Testis (tissue), 3 donors: Measurements from ENCODE around the gene MROH9. TPM values are rescaled to one million over a fixed set of nuclear protein-coding genes. Genes with fewer than 3 reads are reported as not detected.
A peak's percentile ranks its signal among the peaks of the same experiment; 100 is the strongest.

Experiments
- DNase-seq: peaks from one replicate; pipeline ENCODE4 v3.0.0-alpha.2; 2019
- H3K27ac ChIP-seq, 2 donors: fragments of 200-600 bp; sonication (generic); one replicate each; pipeline ENCODE4 v1.5.1; 2019
- H3K27me3 ChIP-seq: fragments of 200-600 bp; sonication (generic); one replicate; pipeline ENCODE4 v1.5.1; 2019
- H3K36me3 ChIP-seq: fragments of 200-600 bp; sonication (generic); one replicate; pipeline ENCODE4 v1.5.1; 2017; ENCODE audit warnings: low read depth; ENCODE audit errors: missing control alignments
- H3K4me1 ChIP-seq: fragments of 200-600 bp; sonication (generic); one replicate; pipeline ENCODE4 v1.5.1; 2019
- H3K4me3 ChIP-seq, 2 donors: fragments of 200-600 bp; sonication (generic); one replicate each; pipeline ENCODE4 v1.5.1; 2017 to 2019
- H3K9me3 ChIP-seq: fragments of 200-600 bp; sonication (generic); one replicate; pipeline ENCODE4 v1.5.1; 2017
- POLR2A ChIP-seq: fragments of 450-650 bp; IDR thresholded peaks from one replicate; pipeline ENCODE4 v1.6.1; 2017; ENCODE audit warnings: antibody characterized with exemption, mild to moderate bottlenecking, moderate library complexity
- WGBS, 2 donors: methylation state at CpG; one replicate each; pipeline ENCODE4 v1.1.5; 2018; 5-methylcytosine and 5-hydroxymethylcytosine counted together
- intact Hi-C: fragments of 100-400 bp; cut with DNase I; formaldehyde crosslinking; loops from one replicate; pipeline ENCODE4 v1.15.1; 2023; ENCODE audit warnings: low total_unique reads
- polyA plus RNA-seq: library from polyadenylated mRNA; stranded (reverse); fragments of 350-450 nt; fragmentation: Illumina TruSeq; extraction: RNeasy Lipid Tissue Mini Kit (QIAGEN cat#74804); gene quantifications from one replicate; pipeline ENCODE4 v1.2.3, GENCODE V29; 2014; ENCODE audit warnings: low read depth, low replicate concordance; ENCODE audit not compliant: insufficient read depth
- total RNA-seq, 2 donors: library from RNA; depleted of rRNA; stranded (reverse); fragments of >200 nt; gene quantifications; one replicate each; pipeline ENCODE4 v1.2.3, GENCODE V29; 2016
- TF ChIP-seq, protein P1 (sequence below), 3 experiments: fragments of 450-650 bp in 2 of 3; fragments of 200-600 bp in 1 of 3; sonication (generic) in 1 of 3; IDR thresholded peaks; one replicate each; pipeline ENCODE4 v1.5.1; 2016 to 2019; ENCODE audit warnings: antibody characterized with exemption in 3 of 3, mild to moderate bottlenecking in 2 of 3, moderate library complexity in 1 of 3

The MROH9 gene
- total and polyA plus RNA-seq, 3 donors from 2014 or later: 1.1 to 2.8 (median 2.3) TPM

GRCh38 chr1:171062902-171063301 lies 127.6 kb downstream of the MROH9 start:
- DNase-seq: no peak
- no peaks in the 10 kb centered on the region for H3K4me1 ChIP-seq
- no peaks in the 10 kb centered on the region for H3K27me3 ChIP-seq
- H3K9me3 ChIP-seq: no peaks in the 10 kb centered on the region
- intact Hi-C loops: no loop called here
- no peak overlapping the region for H3K27ac ChIP-seq
- H3K36me3 ChIP-seq: no peaks in the 10 kb centered on the region
- no peak for TF ChIP-seq POLR2A
- TF ChIP-seq, protein P1, sequence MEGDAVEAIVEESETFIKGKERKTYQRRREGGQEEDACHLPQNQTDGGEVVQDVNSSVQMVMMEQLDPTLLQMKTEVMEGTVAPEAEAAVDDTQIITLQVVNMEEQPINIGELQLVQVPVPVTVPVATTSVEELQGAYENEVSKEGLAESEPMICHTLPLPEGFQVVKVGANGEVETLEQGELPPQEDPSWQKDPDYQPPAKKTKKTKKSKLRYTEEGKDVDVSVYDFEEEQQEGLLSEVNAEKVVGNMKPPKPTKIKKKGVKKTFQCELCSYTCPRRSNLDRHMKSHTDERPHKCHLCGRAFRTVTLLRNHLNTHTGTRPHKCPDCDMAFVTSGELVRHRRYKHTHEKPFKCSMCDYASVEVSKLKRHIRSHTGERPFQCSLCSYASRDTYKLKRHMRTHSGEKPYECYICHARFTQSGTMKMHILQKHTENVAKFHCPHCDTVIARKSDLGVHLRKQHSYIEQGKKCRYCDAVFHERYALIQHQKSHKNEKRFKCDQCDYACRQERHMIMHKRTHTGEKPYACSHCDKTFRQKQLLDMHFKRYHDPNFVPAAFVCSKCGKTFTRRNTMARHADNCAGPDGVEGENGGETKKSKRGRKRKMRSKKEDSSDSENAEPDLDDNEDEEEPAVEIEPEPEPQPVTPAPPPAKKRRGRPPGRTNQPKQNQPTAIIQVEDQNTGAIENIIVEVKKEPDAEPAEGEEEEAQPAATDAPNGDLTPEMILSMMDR (IDR thresholded peaks at IDR 0.05): no peak
- H3K4me3 ChIP-seq: no peak overlapping the region
- WGBS, 2 donors: 89 to 93% methylated on average over 4 of the region's 4 CpGs

- TF ChIP-seq POLR2A: no peak
- TF ChIP-seq, protein P1 (IDR thresholded peaks at IDR 0.05): no peak
- WGBS, 2 donors: 75 to 78% methylated on average over 3 of the region's 3 CpGs
- no peak for DNase-seq
- H3K27ac ChIP-seq: no peak overlapping the region
- no peaks in the 10 kb centered on the region for H3K4me1 ChIP-seq
- H3K4me3 ChIP-seq: no peak overlapping the region
- no peaks in the 10 kb centered on the region for H3K9me3 ChIP-seq
- H3K27me3 ChIP-seq: no peaks in the 10 kb centered on the region
- H3K36me3 ChIP-seq: no peaks in the 10 kb centered on the region
- intact Hi-C loops: no loop called here
Observed at GRCh38 chr1:171075041-171075440, 139.7 kb downstream of the MROH9 start.

DNA sequence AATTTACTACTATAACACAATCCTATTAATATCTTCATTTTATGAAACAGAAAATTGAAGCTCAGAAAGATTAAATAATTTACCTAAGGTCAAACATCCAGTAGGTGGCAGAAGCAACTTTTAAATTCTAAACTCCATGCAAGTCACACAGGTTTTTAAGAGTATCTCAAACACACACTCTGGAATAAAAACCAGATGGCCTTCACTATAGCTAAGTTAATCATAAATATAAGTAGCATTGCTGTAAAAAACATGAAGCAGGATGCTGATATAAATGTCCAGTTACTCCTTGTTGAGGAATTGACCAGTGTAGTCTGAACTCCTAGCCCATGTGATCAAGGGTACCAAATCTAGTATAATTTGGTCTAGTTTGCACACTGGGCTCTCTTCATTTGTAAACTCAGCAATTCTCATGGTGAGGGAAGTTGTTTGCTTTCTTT lies 146.0 kb downstream of the MROH9 start:
- no peak for TF ChIP-seq POLR2A
- TF ChIP-seq, protein P1 (IDR thresholded peaks at IDR 0.05): peak; percentile 28 to 46 (median 41)
- Histone ChIP-seq H3K36me3 (no peaks in the 10 kb centered on the region), H3K4me1 (no peaks in the 10 kb centered on the region), H3K27me3 (no peaks in the 10 kb centered on the region), H3K9me3 (no peaks in the 10 kb centered on the region), H3K27ac (peak overlapping the region; percentile 21 to 32), H3K4me3 (no peak overlapping the region)
- DNase-seq: no peak
- intact Hi-C loops: loop anchor here (10.0 kb wide), 1 partner anchor 143 kb away; no protein-coding TSS in a partner anchor

GRCh38 chr1:171081763-171082201 lies 146.4 kb downstream of the MROH9 start:
- intact Hi-C loops: loop anchor here (10.0 kb wide), 1 partner anchor 143 kb away; no protein-coding TSS in a partner anchor
- Histone ChIP-seq H3K27me3 (no peaks in the 10 kb centered on the region), H3K27ac (peak overlapping the region; percentile 21 to 32), H3K9me3 (no peaks in the 10 kb centered on the region), H3K4me3 (no peak overlapping the region), H3K36me3 (no peaks in the 10 kb centered on the region), H3K4me1 (no peaks in the 10 kb centered on the region)
- TF ChIP-seq, protein P1 (IDR thresholded peaks at IDR 0.05): no peak
- no peak for TF ChIP-seq POLR2A
- 61 to 70% methylated on average over 7 of the region's 7 CpGs for WGBS, 2 donors
- no peak for DNase-seq

- no peaks in the 10 kb centered on the region for H3K4me1 ChIP-seq
- intact Hi-C loops: loop anchor here (10.0 kb wide), 1 partner anchor 142 kb away; no protein-coding TSS in a partner anchor
- WGBS, 2 donors: 26 to 39% methylated on average over 1 of the region's 1 CpG
- no peak for TF ChIP-seq POLR2A
- TF ChIP-seq, protein P1 (IDR thresholded peaks at IDR 0.05): no peak
- H3K27ac ChIP-seq: no peak overlapping the region
- no peak for DNase-seq
- no peaks in the 10 kb centered on the region for H3K36me3 ChIP-seq
- no peaks in the 10 kb centered on the region for H3K9me3 ChIP-seq
- no peaks in the 10 kb centered on the region for H3K27me3 ChIP-seq
- no peak overlapping the region for H3K4me3 ChIP-seq
Observed at GRCh38 chr1:171082606-171083005, 147.3 kb downstream of the MROH9 start.
